GM21447 (cell line): Measurements from ENCODE around the gene CH25H.
A peak's percentile ranks its signal among the peaks of the same experiment; 100 is the strongest.

ENCODE experiments used
- ATAC-seq: cut with Tn5 transposase; IDR thresholded peaks from one replicate; pipeline ENCODE4 v1.9.1; 2021; ENCODE audit not compliant: unreplicated experiment

The CH25H gene

GRCh38 chr10:89159761-89160160, 47.4 kb downstream of the CH25H start:
- ATAC-seq: no peak

- no peak for ATAC-seq
Measured at GRCh38 chr10:89159316-89159715, 47.8 kb downstream of the CH25H start.

- ATAC-seq: no peak
Measured at GRCh38 chr10:89158446-89158845, 48.7 kb downstream of the CH25H start.

- ATAC-seq: peak; percentile 65
Measured at GRCh38 chr10:89156161-89156835, 50.8 kb downstream of the CH25H start.
